HG03095 (cell line): Measurements from ENCODE around the gene NEUROG2.
"Not testable (repeated sequence)": the region's sequence is repeated elsewhere in the genome, so short reads cannot be mapped to it uniquely, and the experiment has no call there.

Experiments used
- ATAC-seq: cut with Tn5 transposase; IDR thresholded peaks from one replicate; pipeline ENCODE4 v1.9.1; 2021; ENCODE audit warnings: moderate library complexity; ENCODE audit not compliant: unreplicated experiment

Gene NEUROG2

GRCh38 chr4:112516066-112516470, at the start of gene NEUROG2:
NEUROG2 (minus strand) TSS chr4:112516180; CDS start chr4:112515475, 705 bp downstream.
- ATAC-seq: no peak

- ATAC-seq: no peak
Measured at GRCh38 chr4:112564706-112565270, 48.8 kb upstream of the NEUROG2 start.

GRCh38 chr4:112563431-112564200, 47.6 kb upstream of the NEUROG2 start:
- ATAC-seq: no peak

- ATAC-seq: no peak
Measured at GRCh38 chr4:112562254-112562879, 46.4 kb upstream of the NEUROG2 start.

- no peak for ATAC-seq
Measured at GRCh38 chr4:112560084-112560483, 44.1 kb upstream of the NEUROG2 start.

- ATAC-seq: no peak
Measured at GRCh38 chr4:112559053-112559452, 43.1 kb upstream of the NEUROG2 start.

- ATAC-seq: no peak
Measured at GRCh38 chr4:112557676-112558411, 41.9 kb upstream of the NEUROG2 start.

GRCh38 chr4:112554271-112554670, 38.3 kb upstream of the NEUROG2 start:
- not testable (repeated sequence) for ATAC-seq

GRCh38 chr4:112552668-112553067, 36.7 kb upstream of the NEUROG2 start:
- ATAC-seq: no peak

GRCh38 chr4:112550728-112551127, 34.7 kb upstream of the NEUROG2 start:
- ATAC-seq: no peak

- ATAC-seq: no peak
Measured at GRCh38 chr4:112546476-112546875, 30.5 kb upstream of the NEUROG2 start.

GRCh38 chr4:112545346-112545745, 29.4 kb upstream of the NEUROG2 start:
- ATAC-seq: no peak

GRCh38 chr4:112540695-112541094, 24.7 kb upstream of the NEUROG2 start:
- no peak for ATAC-seq

- ATAC-seq: no peak
Measured at GRCh38 chr4:112536123-112536522, 20.1 kb upstream of the NEUROG2 start.

GRCh38 chr4:112532267-112532666, 16.3 kb upstream of the NEUROG2 start:
- ATAC-seq: no peak

- ATAC-seq: no peak
Measured at GRCh38 chr4:112531146-112531545, 15.2 kb upstream of the NEUROG2 start.

GRCh38 chr4:112526061-112526460, 10.1 kb upstream of the NEUROG2 start:
- no peak for ATAC-seq

- ATAC-seq: peak; percentile 82
Measured at GRCh38 chr4:112523764-112524505, 8.0 kb upstream of the NEUROG2 start.

- ATAC-seq: peak; percentile 41
Measured at GRCh38 chr4:112523008-112523721, 7.2 kb upstream of the NEUROG2 start.

GRCh38 chr4:112522431-112522830, 6.5 kb upstream of the NEUROG2 start:
- ATAC-seq: not testable (repeated sequence)
